SK-N-SH (cell line): ENCODE data around the gene TRAPPC2L. TPM values are rescaled to one million over a fixed set of nuclear protein-coding genes. Genes with fewer than 3 reads are reported as not detected.

Experiments
- CTCF ChIA-PET: fragments of 300-600, 350-600 bp; formaldehyde crosslinking; extraction: SDS; loops from one replicate; lab custom pipeline; 2021; lab: Yijun Ruan, JAX
- POLR2A ChIA-PET: fragments of 350-600 bp; sonication (Branson Sonifier 250); formaldehyde crosslinking; extraction: SDS; loops from one replicate; lab custom pipeline; 2020; ENCODE audit warnings: antibody characterized with exemption, inconsistent platforms; lab: Yijun Ruan, JAX
- DNase-seq: peaks from one replicate; pipeline ENCODE4 v3.0.0; 2012
- H2AFZ ChIP-seq: fragments of 200-600 bp; sonication (generic); 2 replicates; pipeline ENCODE4 v1.8.1; 2016; ENCODE audit warnings: antibody characterized with exemption, mild to moderate bottlenecking, low read depth
- H3F3A ChIP-seq: fragments of 200-600 bp; sonication (generic); replicated peaks from 2 replicates; pipeline ENCODE3; 2016; ENCODE audit warnings: antibody characterized with exemption, mild to moderate bottlenecking; ENCODE audit not compliant: insufficient read depth
- H3K27ac ChIP-seq, 2 experiments: fragments of 200-500 bp in 1 of 2; fragments of 200-600 bp in 1 of 2; sonication (Bioruptor generic) in 1 of 2; sonication (generic), shearing (Covaris generic) in 1 of 2; 2 replicates each; pipeline versions ENCODE4 v1.5.1 to v1.6.1; 2014 to 2016; ENCODE audit warnings: low read depth in 2 of 2, inconsistent platforms in 1 of 2, low read length in 1 of 2, mild to moderate bottlenecking in 1 of 2, mixed read lengths in 1 of 2
- H3K27me3 ChIP-seq: fragments of 200-600 bp; sonication (generic), shearing (Covaris generic); 2 replicates; pipeline ENCODE4 v1.6.1; 2016; ENCODE audit warnings: mixed run types; ENCODE audit not compliant: insufficient read depth
- H3K36me3 ChIP-seq, 2 experiments: fragments of 200-500 bp in 1 of 2; fragments of 200-600 bp in 1 of 2; sonication (Bioruptor generic) in 1 of 2; sonication (generic) in 1 of 2; replicated peaks in 1 of 2; 2 replicates each; pipeline versions ENCODE3 to v1.5.1; 2014 to 2016; ENCODE audit warnings: low read length in 1 of 2, mild to moderate bottlenecking in 1 of 2; ENCODE audit not compliant: insufficient read depth in 2 of 2, control insufficient read depth in 1 of 2
- H3K4me1 ChIP-seq, 2 experiments: fragments of 200-500 bp in 1 of 2; fragments of 200-600 bp in 1 of 2; sonication (Bioruptor generic) in 1 of 2; sonication (generic), shearing (Covaris generic) in 1 of 2; 2 replicates each; pipeline versions ENCODE4 v1.5.1 to v1.6.1; 2014 to 2016; ENCODE audit warnings: low read depth in 1 of 2, low read length in 1 of 2, mixed run types in 1 of 2; ENCODE audit not compliant: insufficient read depth in 2 of 2, control insufficient read depth in 1 of 2
- H3K4me2 ChIP-seq: fragments of 200-600 bp; sonication (generic), shearing (Covaris generic); 2 replicates; pipeline ENCODE4 v1.6.1; 2017; ENCODE audit warnings: mixed run types
- H3K4me3 ChIP-seq, 2 experiments: fragments of 200-500 bp in 1 of 2; fragments of 200-600 bp in 1 of 2; sonication (Bioruptor generic) in 1 of 2; sonication (generic), shearing (Covaris generic) in 1 of 2; 2 replicates each; pipeline versions ENCODE4 v1.5.1 to v1.8.1; 2014 to 2016; ENCODE audit warnings: low read depth in 2 of 2, inconsistent platforms in 1 of 2, low read length in 1 of 2, mild to moderate bottlenecking in 1 of 2, mixed read lengths in 1 of 2, moderate library complexity in 1 of 2
- H3K79me2 ChIP-seq: fragments of 200-600 bp; sonication (generic); 2 replicates; pipeline ENCODE4 v1.8.1; 2017; ENCODE audit warnings: mild to moderate bottlenecking; ENCODE audit not compliant: insufficient read depth
- H3K9ac ChIP-seq: fragments of 200-600 bp; sonication (generic); 2 replicates; pipeline ENCODE4 v1.6.1; 2017; ENCODE audit warnings: mixed run types
- H3K9me2 ChIP-seq: fragments of 200-600 bp; sonication (generic); 2 replicates; pipeline ENCODE4 v1.6.1; 2017; ENCODE audit warnings: mixed run types
- H3K9me3 ChIP-seq: fragments of 200-600 bp; sonication (generic); 2 replicates; pipeline ENCODE4 v1.6.1; 2017; ENCODE audit warnings: mixed run types, mild to moderate bottlenecking, moderate library complexity
- H4K20me1 ChIP-seq: fragments of 200-600 bp; sonication (generic); 2 replicates; pipeline ENCODE4 v1.6.1; 2017; ENCODE audit warnings: mild to moderate bottlenecking, mixed run types; ENCODE audit not compliant: insufficient read depth
- CTCF ChIP-seq: fragments of 200-600 bp; sonication (generic); IDR thresholded peaks from 2 replicates; pipeline ENCODE4 v1.6.1; 2017; ENCODE audit warnings: antibody characterized with exemption, mild to moderate bottlenecking, moderate library complexity
- ELF1 ChIP-seq: IDR thresholded peaks from 2 replicates; pipeline ENCODE4 v1.4.0; 2012
- EP300 ChIP-seq, 2 experiments: IDR thresholded peaks; 2 replicates each; pipeline versions ENCODE4 v1.4.0 to v1.6.1; 2012; ENCODE audit warnings: borderline replicate concordance in 1 of 2, low read depth in 1 of 2, low read length in 1 of 2
- EZH2phosphoT487 ChIP-seq: fragments of 200-600 bp; sonication (generic); IDR thresholded peaks from 2 replicates; pipeline ENCODE4 v1.6.1; 2017; ENCODE audit warnings: low read depth, mixed run types, mild to moderate bottlenecking, antibody characterized with exemption, moderate library complexity, borderline replicate concordance
- FOXM1 ChIP-seq: IDR thresholded peaks from 2 replicates; pipeline ENCODE4 v1.4.0; 2012; ENCODE audit warnings: low read depth, mild to moderate bottlenecking
- GABPA ChIP-seq: IDR thresholded peaks from 2 replicates; pipeline ENCODE4 v1.4.0; 2012; ENCODE audit warnings: low read depth, mild to moderate bottlenecking
- GATA2 ChIP-seq: sonication (generic); formaldehyde crosslinking; IDR thresholded peaks from 2 replicates; pipeline ENCODE4 v1.5.0; 2020; ENCODE audit warnings: mild to moderate bottlenecking, missing genetic modification reagents
- JUND ChIP-seq: IDR thresholded peaks from 2 replicates; pipeline ENCODE4 v1.4.0; 2012
- MEF2A ChIP-seq: IDR thresholded peaks from 2 replicates; pipeline ENCODE4 v1.4.0; 2012; ENCODE audit warnings: low read depth, borderline replicate concordance
- MXI1 ChIP-seq: IDR thresholded peaks from 2 replicates; pipeline ENCODE4 v1.6.1; 2012; ENCODE audit warnings: mild to moderate bottlenecking, low read depth, low read length, improper control_type of control experiment
- NFIC ChIP-seq: IDR thresholded peaks from 2 replicates; pipeline ENCODE4 v1.4.0; 2012; ENCODE audit warnings: borderline replicate concordance
- POLR2AphosphoS5 ChIP-seq: IDR thresholded peaks from 2 replicates; pipeline ENCODE4 v1.6.1; 2012; ENCODE audit warnings: low read depth, low read length
- REST ChIP-seq: IDR thresholded peaks from 2 replicates; pipeline ENCODE4 v1.6.1; 2012; ENCODE audit warnings: mild to moderate bottlenecking, low read depth, low read length, moderate library complexity
- RXRA ChIP-seq: IDR thresholded peaks from 2 replicates; pipeline ENCODE4 v1.4.0; 2012; ENCODE audit warnings: low read depth, mild to moderate bottlenecking, borderline replicate concordance
- SMC3 ChIP-seq: IDR thresholded peaks from 2 replicates; pipeline ENCODE4 v1.6.1; 2012; ENCODE audit warnings: low read depth, low read length, improper control_type of control experiment
- TAF1 ChIP-seq: IDR thresholded peaks from 2 replicates; pipeline ENCODE4 v1.6.1; 2012; ENCODE audit warnings: low read depth, mild to moderate bottlenecking, low read length, moderate library complexity, borderline replicate concordance
- TCF12 ChIP-seq: IDR thresholded peaks from 2 replicates; pipeline ENCODE4 v1.4.0; 2012
- USF1 ChIP-seq: IDR thresholded peaks from 2 replicates; pipeline ENCODE4 v1.4.0; 2012; ENCODE audit warnings: low read depth, borderline replicate concordance
- YY1 ChIP-seq: IDR thresholded peaks from 2 replicates; pipeline ENCODE4 v1.4.0; 2012; ENCODE audit warnings: low read depth, mild to moderate bottlenecking
- ZBTB33 ChIP-seq: IDR thresholded peaks from 2 replicates; pipeline ENCODE4 v1.4.0; 2012; ENCODE audit warnings: low read depth, borderline replicate concordance
- WGBS: methylation state at CpG from one replicate; pipeline ENCODE4 v1.1.6; 2017; ENCODE audit warnings: low lambda C conversion rate; 5-methylcytosine and 5-hydroxymethylcytosine counted together
- polyA plus RNA-seq, 3 experiments: library from polyadenylated mRNA; depleted of rRNA; stranded (reverse); fragments of >200 nt; gene quantifications; 2 replicates each; pipeline ENCODE4 v1.2.3, GENCODE V29; 2012

The TRAPPC2L gene
- polyA plus RNA-seq, 1 of the 3 experiments (the other 2 are of a cell fraction): 73.9 TPM

- TF ChIP-seq REST (no peak), POLR2AphosphoS5 (no peak)
Measured at GRCh38 chr16:88810166-88810911, 46.6 kb upstream of the TRAPPC2L start (continued).

- 4% methylated on average over 25 of the region's 65 CpGs for WGBS
- H3K9me2 ChIP-seq: no peaks in the 10 kb centered on the region
- peak overlapping the region; percentile 79 to 82 for H3K27ac ChIP-seq
- H4K20me1 ChIP-seq: peaks cover 25% of the 10 kb centered on the region
- H3K36me3 ChIP-seq: peaks cover 0 to 31% of the 10 kb centered on the region in 2 experiments
- no peak overlapping the region; the same call in 1 of the 2 replicates for H2AFZ ChIP-seq
- H3K27me3 ChIP-seq: no peaks in the 10 kb centered on the region
- H3K4me1 ChIP-seq: peaks cover 10 to 29% of the 10 kb centered on the region in 2 experiments; a peak in 2 of 4 replicates
- no peaks in the 10 kb centered on the region for H3K9me3 ChIP-seq
- peak overlapping the region; percentile 78 for H3K9ac ChIP-seq
- H3K79me2 ChIP-seq: peaks cover 14% of the 10 kb centered on the region
- CTCF ChIA-PET: interaction anchor here (0.6 to 9.1 kb wide), 12 partner anchors 11 to 406 kb away, joined by 3 to 82 read pairs (median 4); partner anchors contain the start of genes CDH15, GALNS, TRAPPC2L and ZNF778
- H3K4me3 ChIP-seq: peak overlapping the region; percentile 73 to 74
- POLR2A ChIA-PET: interaction anchor here (1.0 kb wide), 1 partner anchor 10 kb away, joined by 3 read pairs; no protein-coding TSS in a partner anchor
- peak; percentile 88 for DNase-seq
- peaks cover 25% of the 10 kb centered on the region for H3F3A ChIP-seq
- peak overlapping the region; percentile 98 for H3K4me2 ChIP-seq
- TF ChIP-seq JUND: no peak
- peak; percentile 11; the same call in 1 of the 2 replicates for TF ChIP-seq YY1
- TF ChIP-seq EZH2phosphoT487: no peak
- TF ChIP-seq RXRA: no peak
- TF ChIP-seq NFIC: no peak
- peak; percentile 52 for TF ChIP-seq TAF1
- peak; percentile 89 for TF ChIP-seq MXI1
- TF ChIP-seq ELF1: peak; percentile 97
- no peak for TF ChIP-seq SMC3
- TF ChIP-seq CTCF: no peak
- no peak for TF ChIP-seq TCF12
- TF ChIP-seq ZBTB33: no peak
- TF ChIP-seq MEF2A: no peak
- no peak for TF ChIP-seq FOXM1
- TF ChIP-seq POLR2AphosphoS5: peak; percentile 64
- no peak for TF ChIP-seq GABPA
- no peak for TF ChIP-seq EP300 (IDR thresholded peaks at IDR 0.05; ENCODE audit: borderline replicate concordance in 1 of 2, low read depth in 1 of 2, low read length in 1 of 2)
- peak; percentile 94 for TF ChIP-seq USF1
- TF ChIP-seq GATA2 (CRISPR knock-in tag): no peak
Measured at GRCh38 chr16:88810912-88811768, 45.8 kb upstream of the TRAPPC2L start.
